B cell (primary cell): ENCODE data around the gene CCNA1. TPM values are rescaled to one million over a fixed set of nuclear protein-coding genes. Genes with fewer than 3 reads are reported as not detected.
A peak's percentile ranks its signal among the peaks of the same experiment; 100 is the strongest.

Source experiments
- ATAC-seq: fragments of 200-7000 bp; cut with Tn5 transposase; one replicate; pipeline ENCODE4 v1.10.0; 2021; ENCODE audit warnings: low read depth, mild to moderate bottlenecking, moderate number of reproducible peaks, moderate library complexity
- CTCF ChIA-PET: fragments of 350-600 bp; sonication (Branson Sonifier 250); formaldehyde crosslinking; loops from one replicate; lab custom pipeline; 2021; ENCODE audit warnings: antibody characterized with exemption, inconsistent platforms; lab: Charles Lee
- POLR2A ChIA-PET: fragments of 350-600 bp; sonication (Branson Sonifier 250); formaldehyde crosslinking; loops from one replicate; lab custom pipeline; 2021; ENCODE audit warnings: antibody characterized with exemption; lab: Charles Lee
- DNase-seq: peaks from one replicate; pipeline ENCODE4 v3.0.0; 2013
- H2AFZ ChIP-seq: 2 replicates; pipeline ENCODE4 v1.6.1; 2012; ENCODE audit warnings: mild to moderate bottlenecking, low read depth, low read length; ENCODE audit not compliant: insufficient read depth, poor library complexity, severe bottlenecking
- H3K27ac ChIP-seq, 2 donors: 1 replicate in 1 of 2; 2 replicates in 1 of 2; pipeline ENCODE4 v1.5.1; 2012 to 2013; ENCODE audit warnings: low read length in 2 of 2, mild to moderate bottlenecking in 2 of 2, moderate library complexity in 1 of 2
- H3K27me3 ChIP-seq, 4 experiments: fragments of 200-600 bp in 1 of 4; sonication (generic) in 1 of 4; replicated peaks in 1 of 4; 1 replicate in 2 of 4; 2 replicates in 2 of 4; pipeline versions ENCODE4 v1.6.1 to v1.7.0; 2013 to 2016; ENCODE audit warnings: low read length in 3 of 4, mild to moderate bottlenecking in 2 of 4, mixed read lengths in 1 of 4, moderate library complexity in 1 of 4; ENCODE audit not compliant: insufficient read depth in 4 of 4, control insufficient read depth in 3 of 4; ENCODE audit errors: control extremely low read depth in 1 of 4
- H3K36me3 ChIP-seq, 2 experiments: replicated peaks in 1 of 2; 1 replicate in 1 of 2; 2 replicates in 1 of 2; pipeline versions ENCODE4 v1.6.1 to v1.7.1; 2013; ENCODE audit warnings: low read length in 1 of 2; ENCODE audit not compliant: insufficient read depth in 2 of 2, control insufficient read depth in 1 of 2; ENCODE audit errors: control extremely low read depth in 1 of 2, extremely low read depth in 1 of 2
- H3K4me1 ChIP-seq, 2 donors: fragments of 200-600 bp in 1 of 2; sonication (generic) in 1 of 2; 1 replicate in 1 of 2; 2 replicates in 1 of 2; pipeline versions ENCODE4 v1.5.1 to v1.6.1; 2013 to 2017; ENCODE audit warnings: low read length in 2 of 2; ENCODE audit not compliant: control insufficient read depth in 2 of 2, insufficient read depth in 2 of 2
- H3K4me2 ChIP-seq: replicated peaks from 2 replicates; pipeline ENCODE3; 2012; ENCODE audit warnings: mild to moderate bottlenecking, low read depth, low read length; ENCODE audit not compliant: poor library complexity, severe bottlenecking
- H3K4me3 ChIP-seq, 5 experiments: fragments of 200-600 bp in 1 of 5; sonication (generic) in 1 of 5; 1 replicate in 3 of 5; 2 replicates in 2 of 5; pipeline versions ENCODE4 v1.5.1 to v1.7.0; 2011 to 2016; ENCODE audit warnings: low read length in 4 of 5, mild to moderate bottlenecking in 4 of 5, low read depth in 2 of 5, control low read depth in 1 of 5, moderate library complexity in 1 of 5; ENCODE audit not compliant: insufficient read depth in 1 of 5; ENCODE audit errors: control extremely low read depth in 1 of 5, extremely low read depth in 1 of 5
- H3K79me2 ChIP-seq: fragments of 200-600 bp; sonication (generic); one replicate; pipeline ENCODE4 v1.6.0; 2016; ENCODE audit warnings: low read length; ENCODE audit not compliant: control insufficient read depth, insufficient read depth
- H3K9ac ChIP-seq: fragments of 200-600 bp; sonication (generic); 2 replicates; pipeline ENCODE4 v1.6.1; 2017; ENCODE audit warnings: mild to moderate bottlenecking, low read length, moderate library complexity
- H3K9me3 ChIP-seq, 3 donors: one replicate each; pipeline versions ENCODE4 v1.6.1 to v1.7.1; 2013; ENCODE audit warnings: low read length in 2 of 3; ENCODE audit not compliant: control insufficient read depth in 2 of 3, insufficient read depth in 1 of 3; ENCODE audit errors: control extremely low read depth in 1 of 3
- H4K20me1 ChIP-seq: 2 replicates; pipeline ENCODE4 v1.6.0; 2012; ENCODE audit warnings: mild to moderate bottlenecking, low read length; ENCODE audit not compliant: insufficient read depth, control insufficient read depth, poor library complexity, severe bottlenecking
- H3K27ac Mint-ChIP-seq: one replicate; pipeline ENCODE4 v1.8.0; 2021; ENCODE audit warnings: mixed read lengths
- H3K27me3 Mint-ChIP-seq: one replicate; pipeline ENCODE4 v1.8.0; 2021; ENCODE audit warnings: mixed read lengths
- H3K4me1 Mint-ChIP-seq: one replicate; pipeline ENCODE4 v1.8.0; 2021; ENCODE audit warnings: mixed read lengths
- H3K4me3 Mint-ChIP-seq: one replicate; pipeline ENCODE4 v1.8.0; 2021; ENCODE audit warnings: mixed read lengths
- H3K9me3 Mint-ChIP-seq: one replicate; pipeline ENCODE4 v1.8.0; 2022; ENCODE audit warnings: mixed read lengths; ENCODE audit not compliant: insufficient read depth
- EZH2 ChIP-seq: IDR thresholded peaks from 2 replicates; pipeline ENCODE4 v1.6.1; 2012; ENCODE audit warnings: borderline replicate concordance, low read depth, mild to moderate bottlenecking, moderate library complexity, low read length; ENCODE audit not compliant: insufficient read depth, poor library complexity, severe bottlenecking
- WGBS: methylation state at CpG from one replicate; pipeline ENCODE4 v1.1.5; 2013; ENCODE audit warnings: missing lambda C conversion rate; ENCODE audit not compliant: insufficient coverage; 5-methylcytosine and 5-hydroxymethylcytosine counted together
- intact Hi-C: fragments of 100-400 bp; cut with micrococcal nuclease; formaldehyde crosslinking; loops from one replicate; pipeline ENCODE4 v1.10.0; 2022
- polyA plus RNA-seq: library from polyadenylated mRNA; depleted of rRNA; stranded (reverse); fragments of >200 nt; gene quantifications from 2 replicates; pipeline ENCODE4 v1.2.3, GENCODE V29; 2012
- total RNA-seq, 2 donors: library from RNA; stranded (reverse); fragments of 120-200 nt in 1 of 2; gene quantifications; 1 replicate in 1 of 2; 2 replicates in 1 of 2; pipeline versions ENCODE4 v1.2.3 to v1.2.4, GENCODE V29; 2013 to 2022
- TF ChIP-seq, protein P1 (sequence below): fragments of 200-600 bp; IDR thresholded peaks from one replicate; pipeline ENCODE4 v1.8.0; 2022; ENCODE audit warnings: antibody characterized with exemption, mild to moderate bottlenecking

Gene CCNA1
- total and polyA plus RNA-seq, 2 donors (not counting 1 experiment from before 2014, with no cell fraction given), result 0.15 to 0.69 TPM

GRCh38 chr13:36450534-36450933, 18.2 kb downstream of the CCNA1 start:
- Histone ChIP-seq H4K20me1 (no peaks in the 10 kb centered on the region), H3K36me3 (no peaks in the 10 kb centered on the region), H3K9ac (no peak overlapping the region), H2AFZ (no peak overlapping the region), H3K9me3 (no peaks in the 10 kb centered on the region), H3K4me1 (no peaks in the 10 kb centered on the region), H3K27me3 (no peaks in the 10 kb centered on the region), H3K27ac (no peak overlapping the region), H3K4me3 (no peak overlapping the region), H3K4me2 (no peak overlapping the region), H3K79me2 (no peaks in the 10 kb centered on the region)
- Mint-ChIP-seq H3K9me3 (no peaks in the 10 kb centered on the region), H3K4me1 (no peaks in the 10 kb centered on the region), H3K4me3 (no peak overlapping the region), H3K27me3 (peaks cover 17% of the 10 kb centered on the region), H3K27ac (no peak overlapping the region)
- TF ChIP-seq, protein P1, sequence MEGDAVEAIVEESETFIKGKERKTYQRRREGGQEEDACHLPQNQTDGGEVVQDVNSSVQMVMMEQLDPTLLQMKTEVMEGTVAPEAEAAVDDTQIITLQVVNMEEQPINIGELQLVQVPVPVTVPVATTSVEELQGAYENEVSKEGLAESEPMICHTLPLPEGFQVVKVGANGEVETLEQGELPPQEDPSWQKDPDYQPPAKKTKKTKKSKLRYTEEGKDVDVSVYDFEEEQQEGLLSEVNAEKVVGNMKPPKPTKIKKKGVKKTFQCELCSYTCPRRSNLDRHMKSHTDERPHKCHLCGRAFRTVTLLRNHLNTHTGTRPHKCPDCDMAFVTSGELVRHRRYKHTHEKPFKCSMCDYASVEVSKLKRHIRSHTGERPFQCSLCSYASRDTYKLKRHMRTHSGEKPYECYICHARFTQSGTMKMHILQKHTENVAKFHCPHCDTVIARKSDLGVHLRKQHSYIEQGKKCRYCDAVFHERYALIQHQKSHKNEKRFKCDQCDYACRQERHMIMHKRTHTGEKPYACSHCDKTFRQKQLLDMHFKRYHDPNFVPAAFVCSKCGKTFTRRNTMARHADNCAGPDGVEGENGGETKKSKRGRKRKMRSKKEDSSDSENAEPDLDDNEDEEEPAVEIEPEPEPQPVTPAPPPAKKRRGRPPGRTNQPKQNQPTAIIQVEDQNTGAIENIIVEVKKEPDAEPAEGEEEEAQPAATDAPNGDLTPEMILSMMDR, result no peak
- no peak for TF ChIP-seq EZH2
- intact Hi-C loops, result no loop called here
- DNase-seq (no peak), ATAC-seq (no peak)
- CTCF ChIA-PET, result no interaction called here
- POLR2A ChIA-PET, result no interaction called here
- 9% methylated on average over 3 of the region's 3 CpGs for WGBS

DNA sequence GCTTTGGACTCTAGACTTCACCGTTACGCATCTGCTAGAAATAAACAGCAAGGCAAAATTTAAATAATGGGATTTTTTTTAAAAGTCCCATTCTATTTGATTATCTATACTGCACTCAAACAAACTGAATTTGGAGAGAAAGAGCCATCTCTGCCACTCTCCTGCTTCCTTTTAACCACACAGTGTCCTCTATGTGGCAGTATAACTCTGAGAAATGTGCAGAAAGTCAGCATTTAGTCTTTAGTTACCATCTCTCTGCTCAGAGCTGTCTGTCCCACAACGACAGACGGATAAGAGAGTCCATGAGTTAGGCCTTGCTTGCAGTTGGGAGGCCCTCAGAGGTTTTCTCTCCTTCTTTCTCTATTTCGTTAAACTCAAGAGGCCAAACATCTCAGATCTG, 21.2 kb downstream of the CCNA1 start:
- CTCF ChIA-PET, result interaction anchor here (1.2 to 3.5 kb wide), 3 partner anchors 278 to 388 kb away, joined by 3 to 29 read pairs (median 4); no protein-coding TSS in a partner anchor
- 86% methylated on average over 1 of the region's 5 CpGs for WGBS

More for the DNA sequence above, 21.2 kb downstream of the CCNA1 start:
- Histone ChIP-seq H4K20me1 (no peaks in the 10 kb centered on the region), H3K27ac (no peak overlapping the region), H3K27me3 (no peaks in the 10 kb centered on the region), H3K4me2 (no peak overlapping the region), H3K9me3 (no peaks in the 10 kb centered on the region), H3K79me2 (no peaks in the 10 kb centered on the region), H3K36me3 (no peaks in the 10 kb centered on the region), H3K9ac (no peak overlapping the region), H2AFZ (no peak overlapping the region), H3K4me3 (no peak overlapping the region), H3K4me1 (no peaks in the 10 kb centered on the region)
- intact Hi-C loops, result loop anchor here (1.0 kb wide), 1 partner anchor 283 kb away; no protein-coding TSS in a partner anchor
- ATAC-seq, result no peak
- H3K9me3 Mint-ChIP-seq, result no peaks in the 10 kb centered on the region
- no peak for TF ChIP-seq EZH2
- TF ChIP-seq, protein P1, result no peak
- H3K4me3 Mint-ChIP-seq, result no peak overlapping the region
- peak; percentile 7 for DNase-seq
- no peaks in the 10 kb centered on the region for H3K4me1 Mint-ChIP-seq
- H3K27ac Mint-ChIP-seq, result no peak overlapping the region
- H3K27me3 Mint-ChIP-seq, result peaks cover 12% of the 10 kb centered on the region
- POLR2A ChIA-PET, result no interaction called here
